ENCODE data around the gene PBRM1. TPM values are rescaled to one million over a fixed set of nuclear protein-coding genes. Genes with fewer than 3 reads are reported as not detected.

Gene PBRM1
- total RNA-seq, 1 experiment from 2014 or later = 74.2 TPM

- Histone ChIP-seq H3K27me3 (ENCODE audit: insufficient read depth, low read length) (no peaks in the 10 kb centered on the region), H3K14ac (ENCODE audit: insufficient read depth, low read length) (no peak overlapping the region), H4K91ac (ENCODE audit: insufficient read length, low read depth, low read length) (no peak overlapping the region), H3K79me2 (ENCODE audit: insufficient read depth, low read length) (no peaks in the 10 kb centered on the region), H3K23me2 (ENCODE audit: insufficient read length, low read depth, low read length, poor library complexity, severe bottlenecking) (peaks cover 2% of the 10 kb centered on the region), H2AFZ (ENCODE audit: low read length) (no peak overlapping the region), H2BK20ac (ENCODE audit: low read depth, low read length, poor library complexity, severe bottlenecking) (no peak overlapping the region), H3K79me1 (ENCODE audit: insufficient read depth, low read depth, low read length, poor library complexity, severe bottlenecking) (no peaks in the 10 kb centered on the region), H3K9ac (ENCODE audit: extremely low read depth, insufficient read length, low read length) (no peak overlapping the region), H3K23ac (ENCODE audit: insufficient read length, low read depth, low read length) (no peak overlapping the region), H3K9me3 (ENCODE audit: control insufficient read depth, low read depth, low read length) (no peaks in the 10 kb centered on the region), H2AK5ac (ENCODE audit: insufficient read length, low read length) (no peak overlapping the region), H3K4me2 (ENCODE audit: insufficient read depth, insufficient read length, low read length) (no peak overlapping the region), H4K8ac (replicated peaks; ENCODE audit: insufficient read length, low read depth, low read length) (no peak overlapping the region), H3K27ac (ENCODE audit: insufficient read length, low read depth, low read length) (no peak overlapping the region), H2BK120ac (ENCODE audit: low read depth, low read length, poor library complexity, severe bottlenecking) (no peak overlapping the region), H3K56ac (ENCODE audit: insufficient read length, low read depth, low read length) (no peak overlapping the region), H3K4me1 (ENCODE audit: insufficient read depth, low read length) (no peaks in the 10 kb centered on the region; the same call in 1 of the 2 replicates), H3K4ac (ENCODE audit: low read depth, low read length) (no peak overlapping the region), H2BK12ac (ENCODE audit: insufficient read length, low read depth, low read length) (no peak overlapping the region), H4K20me1 (ENCODE audit: control insufficient read depth, insufficient read depth, insufficient read length) (no peaks in the 10 kb centered on the region), H2BK5ac (ENCODE audit: insufficient read length, low read length) (no peak overlapping the region), H4K5ac (ENCODE audit: insufficient read length, low read depth, low read length) (no peak overlapping the region), H3T11ph (ENCODE audit: low read length) (no peak overlapping the region), H2BK15ac (ENCODE audit: low read depth, low read length) (no peak overlapping the region), H3K18ac (ENCODE audit: insufficient read length, low read depth, low read length) (no peak overlapping the region)
- H3K27me3 Mint-ChIP-seq (ENCODE audit: low read depth) = no peaks in the 10 kb centered on the region
- H3K36me3 Mint-ChIP-seq (ENCODE audit: insufficient read depth in 1 of 3, low read depth in 3 of 3) = peaks cover 0 to 9% (median 1%) of the 10 kb centered on the region in 3 experiments; a peak in 5 of 7 replicates
- no peak for DNase-seq
- TF ChIP-seq, protein P1, sequence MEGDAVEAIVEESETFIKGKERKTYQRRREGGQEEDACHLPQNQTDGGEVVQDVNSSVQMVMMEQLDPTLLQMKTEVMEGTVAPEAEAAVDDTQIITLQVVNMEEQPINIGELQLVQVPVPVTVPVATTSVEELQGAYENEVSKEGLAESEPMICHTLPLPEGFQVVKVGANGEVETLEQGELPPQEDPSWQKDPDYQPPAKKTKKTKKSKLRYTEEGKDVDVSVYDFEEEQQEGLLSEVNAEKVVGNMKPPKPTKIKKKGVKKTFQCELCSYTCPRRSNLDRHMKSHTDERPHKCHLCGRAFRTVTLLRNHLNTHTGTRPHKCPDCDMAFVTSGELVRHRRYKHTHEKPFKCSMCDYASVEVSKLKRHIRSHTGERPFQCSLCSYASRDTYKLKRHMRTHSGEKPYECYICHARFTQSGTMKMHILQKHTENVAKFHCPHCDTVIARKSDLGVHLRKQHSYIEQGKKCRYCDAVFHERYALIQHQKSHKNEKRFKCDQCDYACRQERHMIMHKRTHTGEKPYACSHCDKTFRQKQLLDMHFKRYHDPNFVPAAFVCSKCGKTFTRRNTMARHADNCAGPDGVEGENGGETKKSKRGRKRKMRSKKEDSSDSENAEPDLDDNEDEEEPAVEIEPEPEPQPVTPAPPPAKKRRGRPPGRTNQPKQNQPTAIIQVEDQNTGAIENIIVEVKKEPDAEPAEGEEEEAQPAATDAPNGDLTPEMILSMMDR (conservative IDR thresholded peaks at IDR 0.05) = no peak
- H3K4me3 Mint-ChIP-seq = no peak overlapping the region
- no peaks in the 10 kb centered on the region for H3K9me3 Mint-ChIP-seq
- peaks cover 2 to 8% of the 10 kb centered on the region in 2 experiments; a peak in 3 of 4 replicates for H3K4me1 Mint-ChIP-seq
- H3K27ac Mint-ChIP-seq = no peak overlapping the region
These were observed 33.9 kb upstream of the PBRM1 start for GRCh38 chr3:52719618-52720017.

All from H9 (cell line).